ENCODE data around the gene PTPRCAP. TPM values are rescaled to one million over a fixed set of nuclear protein-coding genes. Genes with fewer than 3 reads are reported as not detected.

The PTPRCAP gene
- polyA plus RNA-seq, 1 donor from 2014 or later, result 3.4 TPM

- Histone ChIP-seq H2AFZ (ENCODE audit: low read depth, low read length) (no peak overlapping the region), H4K20me1 (ENCODE audit: insufficient read depth) (no peaks in the 10 kb centered on the region), H3F3A (ENCODE audit: insufficient read depth, low read length, poor library complexity, severe bottlenecking) (no peaks in the 10 kb centered on the region), H3K79me2 (replicated peaks; ENCODE audit: insufficient read depth, low read length) (no peaks in the 10 kb centered on the region), H3K4me3 (ENCODE audit: low read length) (no peak overlapping the region), H3K27ac (ENCODE audit: low read length) (no peak overlapping the region), H3K4me2 (ENCODE audit: low read length) (no peak overlapping the region), H3K9ac (ENCODE audit: low read length) (no peak overlapping the region), H3K9me3 (ENCODE audit: low read length) (no peaks in the 10 kb centered on the region), H3K36me3 (ENCODE audit: insufficient read depth, low read length) (no peaks in the 10 kb centered on the region), H3K9me2 (ENCODE audit: insufficient read depth, low read length) (no peaks in the 10 kb centered on the region), H3K27me3 (ENCODE audit: insufficient read depth, low read depth, low read length) (no peaks in the 10 kb centered on the region)
- TF ChIP-seq TAF1 (IDR thresholded peaks at IDR 0.05; ENCODE audit: low read depth) (no peak), EZH2 (IDR thresholded peaks at IDR 0.05; ENCODE audit: borderline replicate concordance, insufficient read depth, low read length, poor library complexity, severe bottlenecking) (no peak), MXI1 (conservative IDR thresholded peaks at IDR 0.05; ENCODE audit: poor library complexity, severe bottlenecking) (no peak), EP300 (conservative IDR thresholded peaks at IDR 0.05; ENCODE audit: poor library complexity, severe bottlenecking) (no peak), REST (IDR thresholded peaks at IDR 0.05; ENCODE audit: borderline replicate concordance) (no peak), RAD21 (conservative IDR thresholded peaks at IDR 0.05) (no peak), POLR2AphosphoS5 (IDR thresholded peaks at IDR 0.05) (no peak)
- TF ChIP-seq, protein P1, sequence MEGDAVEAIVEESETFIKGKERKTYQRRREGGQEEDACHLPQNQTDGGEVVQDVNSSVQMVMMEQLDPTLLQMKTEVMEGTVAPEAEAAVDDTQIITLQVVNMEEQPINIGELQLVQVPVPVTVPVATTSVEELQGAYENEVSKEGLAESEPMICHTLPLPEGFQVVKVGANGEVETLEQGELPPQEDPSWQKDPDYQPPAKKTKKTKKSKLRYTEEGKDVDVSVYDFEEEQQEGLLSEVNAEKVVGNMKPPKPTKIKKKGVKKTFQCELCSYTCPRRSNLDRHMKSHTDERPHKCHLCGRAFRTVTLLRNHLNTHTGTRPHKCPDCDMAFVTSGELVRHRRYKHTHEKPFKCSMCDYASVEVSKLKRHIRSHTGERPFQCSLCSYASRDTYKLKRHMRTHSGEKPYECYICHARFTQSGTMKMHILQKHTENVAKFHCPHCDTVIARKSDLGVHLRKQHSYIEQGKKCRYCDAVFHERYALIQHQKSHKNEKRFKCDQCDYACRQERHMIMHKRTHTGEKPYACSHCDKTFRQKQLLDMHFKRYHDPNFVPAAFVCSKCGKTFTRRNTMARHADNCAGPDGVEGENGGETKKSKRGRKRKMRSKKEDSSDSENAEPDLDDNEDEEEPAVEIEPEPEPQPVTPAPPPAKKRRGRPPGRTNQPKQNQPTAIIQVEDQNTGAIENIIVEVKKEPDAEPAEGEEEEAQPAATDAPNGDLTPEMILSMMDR (IDR thresholded peaks at IDR 0.05; ENCODE audit: poor library complexity, severe bottlenecking), result no peak
Observed at GRCh38 chr11:67457453-67457852, 20.0 kb upstream of the PTPRCAP start.

DNA sequence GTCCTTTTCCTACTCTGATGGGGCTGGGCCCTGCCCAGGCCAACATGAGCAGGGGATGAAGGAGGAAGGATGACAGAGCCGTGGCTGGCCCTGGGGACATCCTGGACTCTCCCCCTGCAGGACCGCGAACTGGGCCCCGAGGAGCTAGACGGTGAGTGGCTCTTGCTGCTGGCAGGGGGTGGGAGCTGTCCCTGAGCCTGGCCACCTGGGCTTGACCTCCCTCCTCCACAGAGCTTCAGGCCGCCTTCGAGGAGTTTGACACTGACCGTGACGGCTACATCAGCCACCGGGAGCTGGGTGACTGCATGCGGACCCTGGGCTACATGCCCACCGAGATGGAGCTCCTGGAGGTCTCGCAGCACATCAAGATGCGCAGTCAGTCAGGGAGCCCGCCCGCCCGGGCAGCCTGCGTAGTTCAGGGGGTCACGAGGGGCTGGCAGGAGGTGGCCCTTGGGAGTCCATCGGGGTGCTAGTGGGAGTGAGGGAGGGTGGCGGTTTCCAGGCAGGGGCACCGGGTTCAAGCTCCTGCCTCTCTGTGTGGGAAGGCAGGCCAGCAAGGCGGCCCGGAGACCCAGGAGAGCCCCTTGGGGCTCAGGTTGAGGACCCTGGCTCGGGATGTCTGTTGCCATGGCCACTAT is 18.7 kb upstream of the PTPRCAP start:
- Histone ChIP-seq H2AFZ (ENCODE audit: low read depth, low read length) (no peak overlapping the region), H3F3A (ENCODE audit: insufficient read depth, low read length, poor library complexity, severe bottlenecking) (no peaks in the 10 kb centered on the region), H3K9me2 (ENCODE audit: insufficient read depth, low read length) (no peaks in the 10 kb centered on the region), H3K9me3 (ENCODE audit: low read length) (no peaks in the 10 kb centered on the region), H3K4me2 (ENCODE audit: low read length) (no peak overlapping the region), H3K4me3 (ENCODE audit: low read length) (no peak overlapping the region), H3K9ac (ENCODE audit: low read length) (no peak overlapping the region), H3K27ac (ENCODE audit: low read length) (no peak overlapping the region), H3K27me3 (ENCODE audit: insufficient read depth, low read depth, low read length) (no peaks in the 10 kb centered on the region), H4K20me1 (ENCODE audit: insufficient read depth) (no peaks in the 10 kb centered on the region), H3K79me2 (replicated peaks; ENCODE audit: insufficient read depth, low read length) (no peaks in the 10 kb centered on the region), H3K36me3 (ENCODE audit: insufficient read depth, low read length) (no peaks in the 10 kb centered on the region)
- TF ChIP-seq EP300 (conservative IDR thresholded peaks at IDR 0.05; ENCODE audit: poor library complexity, severe bottlenecking), result no peak
- TF ChIP-seq TAF1 (IDR thresholded peaks at IDR 0.05; ENCODE audit: low read depth), result no peak
- no peak for TF ChIP-seq REST (IDR thresholded peaks at IDR 0.05; ENCODE audit: borderline replicate concordance)
- TF ChIP-seq POLR2AphosphoS5 (IDR thresholded peaks at IDR 0.05), result no peak
- TF ChIP-seq SMC3 (conservative IDR thresholded peaks at IDR 0.05; ENCODE audit: poor library complexity), result no peak
- no peak for TF ChIP-seq RAD21 (conservative IDR thresholded peaks at IDR 0.05)
- TF ChIP-seq, protein P1 (IDR thresholded peaks at IDR 0.05; ENCODE audit: poor library complexity, severe bottlenecking), result no peak
- no peak for TF ChIP-seq MXI1 (conservative IDR thresholded peaks at IDR 0.05; ENCODE audit: poor library complexity, severe bottlenecking)
- no peak for TF ChIP-seq EZH2 (IDR thresholded peaks at IDR 0.05; ENCODE audit: borderline replicate concordance, insufficient read depth, low read length, poor library complexity, severe bottlenecking)

Measured in neural cell (in vitro differentiated cells).